Esophagus squamous epithelium (tissue), 5 donors: ENCODE results near the gene CHST7. TPM values are rescaled to one million over a fixed set of nuclear protein-coding genes. Genes with fewer than 3 reads are reported as not detected.

Experiments
- DNase-seq: peaks from one replicate; lab custom pipeline; 2025; lab: John Stamatoyannopoulos, UW
- H3K27ac ChIP-seq, 4 donors: fragments of 200-600 bp; sonication (generic); one replicate each; pipeline ENCODE4 v1.5.1; 2016 to 2019; ENCODE audit warnings: mild to moderate bottlenecking in 1 of 4
- H3K27me3 ChIP-seq, 4 donors: fragments of 200-600 bp; sonication (generic); 1 replicate in 3 of 4; 2 replicates in 1 of 4; pipeline versions ENCODE4 v1.5.1 to v1.6.0; 2017 to 2021; ENCODE audit warnings: antibody characterized with exemption in 1 of 4
- H3K36me3 ChIP-seq, 3 donors: fragments of 200-600 bp; sonication (generic); one replicate each; pipeline ENCODE4 v1.5.1; 2016 to 2019
- H3K4me1 ChIP-seq, 3 donors: fragments of 200-600 bp; sonication (generic); one replicate each; pipeline ENCODE4 v1.5.1; 2017 to 2019
- H3K4me3 ChIP-seq, 4 donors: fragments of 200-600 bp; sonication (generic); 1 replicate in 3 of 4; 2 replicates in 1 of 4; pipeline ENCODE4 v1.5.1; 2016 to 2019; ENCODE audit warnings: mild to moderate bottlenecking in 2 of 4, moderate library complexity in 1 of 4
- H3K9me3 ChIP-seq, 3 donors: fragments of 200-600 bp; sonication (generic); one replicate each; pipeline ENCODE4 v1.5.1; 2016 to 2019
- POLR2A ChIP-seq, 4 donors: fragments of 450-650 bp; IDR thresholded peaks; one replicate each; pipeline ENCODE4 v1.6.1; 2017; ENCODE audit warnings: antibody characterized with exemption in 4 of 4, mild to moderate bottlenecking in 4 of 4, moderate library complexity in 3 of 4
- WGBS, 2 donors: methylation state at CpG; one replicate each; pipeline ENCODE4 v1.1.5; 2018; 5-methylcytosine and 5-hydroxymethylcytosine counted together
- intact Hi-C: fragments of 100-400 bp; cut with DNase I; formaldehyde crosslinking; loops from one replicate; pipeline ENCODE4 v1.15.0; 2022
- total RNA-seq, 4 donors: library from RNA; depleted of rRNA; stranded (reverse); fragments of >200 nt; gene quantifications; one replicate each; pipeline ENCODE4 v1.1.0, GENCODE V29; 2016
- TF ChIP-seq, protein P1 (sequence below), 6 experiments: fragments of 450-650 bp in 4 of 6; fragments of 200-600 bp in 2 of 6; sonication (generic) in 2 of 6; IDR thresholded peaks; one replicate each; pipeline ENCODE4 v1.5.1; 2016 to 2019; ENCODE audit warnings: antibody characterized with exemption in 6 of 6, mild to moderate bottlenecking in 4 of 6, moderate library complexity in 4 of 6
- donor health status: DM: yes; HTN: yes; CAD: no.

CHST7 gene
- total RNA-seq, 4 donors from 2014 or later: 1.2 to 11.8 (median 3.9) TPM

GRCh38 chrX:46545111-46546005, 28.2 kb upstream of the CHST7 start, which contains the start of gene ZNF674:
Gene ZNF674 (minus strand): TSS chrX:46545421. CDS start chrX:46542087, 3,334 bp downstream.
- Histone ChIP-seq H3K9me3 (no peaks in the 10 kb centered on the region), H3K27ac (peak within 1 kb of the TSS; percentile 88 to 93 (median 90)), H3K4me3 (peak within 1 kb of the TSS; percentile 57 to 75 (median 67)), H3K27me3 (no peaks in the 10 kb centered on the region), H3K36me3 (no peaks in the 10 kb centered on the region), H3K4me1 (peaks cover 0 to 30% (median 5%) of the 10 kb centered on the region in 3 donors)
- intact Hi-C loops: no loop called here
- DNase-seq: peak; percentile 32
- 4 to 38% methylated on average over 4 to 11 of the region's 57 CpGs for WGBS, 2 donors
- TF ChIP-seq POLR2A (IDR thresholded peaks at IDR 0.05): peak in 3 of 4 donors; percentile 25 to 68 (median 54)
- TF ChIP-seq, protein P1, sequence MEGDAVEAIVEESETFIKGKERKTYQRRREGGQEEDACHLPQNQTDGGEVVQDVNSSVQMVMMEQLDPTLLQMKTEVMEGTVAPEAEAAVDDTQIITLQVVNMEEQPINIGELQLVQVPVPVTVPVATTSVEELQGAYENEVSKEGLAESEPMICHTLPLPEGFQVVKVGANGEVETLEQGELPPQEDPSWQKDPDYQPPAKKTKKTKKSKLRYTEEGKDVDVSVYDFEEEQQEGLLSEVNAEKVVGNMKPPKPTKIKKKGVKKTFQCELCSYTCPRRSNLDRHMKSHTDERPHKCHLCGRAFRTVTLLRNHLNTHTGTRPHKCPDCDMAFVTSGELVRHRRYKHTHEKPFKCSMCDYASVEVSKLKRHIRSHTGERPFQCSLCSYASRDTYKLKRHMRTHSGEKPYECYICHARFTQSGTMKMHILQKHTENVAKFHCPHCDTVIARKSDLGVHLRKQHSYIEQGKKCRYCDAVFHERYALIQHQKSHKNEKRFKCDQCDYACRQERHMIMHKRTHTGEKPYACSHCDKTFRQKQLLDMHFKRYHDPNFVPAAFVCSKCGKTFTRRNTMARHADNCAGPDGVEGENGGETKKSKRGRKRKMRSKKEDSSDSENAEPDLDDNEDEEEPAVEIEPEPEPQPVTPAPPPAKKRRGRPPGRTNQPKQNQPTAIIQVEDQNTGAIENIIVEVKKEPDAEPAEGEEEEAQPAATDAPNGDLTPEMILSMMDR (IDR thresholded peaks at IDR 0.05): peak in 5 of 6 experiments; percentile 16 to 48 (median 36)

GRCh38 chrX:46547857-46548256, 25.7 kb upstream of the CHST7 start:
- H3K4me3 ChIP-seq: no peak overlapping the region
- TF ChIP-seq, protein P1 (IDR thresholded peaks at IDR 0.05): no peak
- TF ChIP-seq POLR2A (IDR thresholded peaks at IDR 0.05): no peak
- WGBS, 2 donors: 79 to 84% methylated on average over 4 to 6 of the region's 6 CpGs
- DNase-seq: no peak
- no peaks in the 10 kb centered on the region for H3K27me3 ChIP-seq
- H3K27ac ChIP-seq: no peak overlapping the region
- H3K4me1 ChIP-seq: peaks cover 0 to 30% (median 5%) of the 10 kb centered on the region in 3 donors
- intact Hi-C loops: no loop called here
- H3K36me3 ChIP-seq: no peaks in the 10 kb centered on the region
- H3K9me3 ChIP-seq: no peaks in the 10 kb centered on the region

DNA sequence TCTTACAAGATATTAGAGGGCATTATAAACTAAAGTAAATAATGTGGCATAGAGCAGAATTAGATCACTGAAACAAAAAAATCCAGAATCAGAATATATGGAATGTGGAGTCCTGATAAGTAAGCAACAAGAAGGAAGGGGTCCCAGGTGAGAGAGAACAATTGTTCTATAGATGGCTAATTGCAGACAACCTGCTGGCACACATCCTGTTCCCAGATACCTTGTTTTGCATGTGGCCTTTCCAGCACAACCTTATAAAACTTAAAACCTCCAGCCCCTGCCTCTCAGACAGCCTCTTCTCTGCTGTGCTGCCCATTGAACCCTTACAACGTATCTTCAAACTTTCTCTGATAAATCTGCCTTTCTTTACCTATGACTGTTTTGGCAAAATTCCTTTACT, 23.7 kb upstream of the CHST7 start:
- Histone ChIP-seq H3K4me3 (no peak overlapping the region), H3K27ac (no peak overlapping the region), H3K36me3 (no peaks in the 10 kb centered on the region), H3K4me1 (peaks cover 0 to 19% (median 5%) of the 10 kb centered on the region in 3 donors), H3K27me3 (no peaks in the 10 kb centered on the region), H3K9me3 (no peaks in the 10 kb centered on the region)
- no peak for DNase-seq
- WGBS, 2 donors: 64 to 89% methylated on average over 1 of the region's 1 CpG
- intact Hi-C loops: no loop called here
- TF ChIP-seq POLR2A (IDR thresholded peaks at IDR 0.05): no peak
- TF ChIP-seq, protein P1 (IDR thresholded peaks at IDR 0.05): no peak

GRCh38 chrX:46551494-46552128, 22.0 kb upstream of the CHST7 start:
- no peak for TF ChIP-seq POLR2A (IDR thresholded peaks at IDR 0.05)
- TF ChIP-seq, protein P1 (IDR thresholded peaks at IDR 0.05): no peak
- 77 to 78% methylated on average over 1 to 8 of the region's 8 CpGs for WGBS, 2 donors
- no peak for DNase-seq

GRCh38 chrX:46553935-46554334, 19.6 kb upstream of the CHST7 start:
- Histone ChIP-seq H3K4me1 (no peaks in the 10 kb centered on the region), H3K27ac (no peak overlapping the region), H3K36me3 (no peaks in the 10 kb centered on the region), H3K9me3 (no peaks in the 10 kb centered on the region), H3K4me3 (no peak overlapping the region), H3K27me3 (no peaks in the 10 kb centered on the region)
- intact Hi-C loops: no loop called here
- WGBS, 2 donors: 78 to 89% methylated on average over 5 of the region's 5 CpGs
- no peak for TF ChIP-seq POLR2A (IDR thresholded peaks at IDR 0.05)
- TF ChIP-seq, protein P1 (IDR thresholded peaks at IDR 0.05): no peak
- no peak for DNase-seq

More at GRCh38 chrX:46551494-46552128, 22.0 kb upstream of the CHST7 start:
- peaks cover 0 to 13% (median 5%) of the 10 kb centered on the region in 3 donors for H3K4me1 ChIP-seq
- no peaks in the 10 kb centered on the region for H3K9me3 ChIP-seq
- H3K27me3 ChIP-seq: no peaks in the 10 kb centered on the region
- H3K4me3 ChIP-seq: no peak overlapping the region
- intact Hi-C loops: no loop called here
- H3K27ac ChIP-seq: no peak overlapping the region
- H3K36me3 ChIP-seq: no peaks in the 10 kb centered on the region
